Peyer's patch (tissue), 4 donors: ENCODE data around the gene CPXM1. TPM values are rescaled to one million over a fixed set of nuclear protein-coding genes. Genes with fewer than 3 reads are reported as not detected.
"Not testable (repeated sequence)": the region's sequence is repeated elsewhere in the genome, so short reads cannot be mapped to it uniquely, and the experiment has no call there.

ENCODE experiments used
- DNase-seq, 3 donors: peaks; one replicate each; pipeline ENCODE4 v3.0.0-alpha.2; 2017 to 2019
- H3K27ac ChIP-seq, 4 donors: fragments of 200-600 bp; sonication (generic); one replicate each; pipeline ENCODE4 v1.5.1; 2016 to 2019
- H3K27me3 ChIP-seq, 2 donors: fragments of 200-600 bp; sonication (generic); one replicate each; pipeline ENCODE4 v1.5.1; 2019
- H3K36me3 ChIP-seq, 3 donors: fragments of 200-600 bp; sonication (generic); one replicate each; pipeline ENCODE4 v1.5.1; 2016 to 2019
- H3K4me1 ChIP-seq, 4 donors: fragments of 200-600 bp; sonication (generic); one replicate each; pipeline ENCODE4 v1.5.1; 2016 to 2019
- H3K4me3 ChIP-seq, 4 donors: fragments of 200-600 bp; sonication (generic); 1 replicate in 3 of 4; 2 replicates in 1 of 4; pipeline ENCODE4 v1.5.1; 2016 to 2019; ENCODE audit warnings: mild to moderate bottlenecking in 1 of 4
- H3K9me3 ChIP-seq, 4 donors: fragments of 200-600 bp; sonication (generic); one replicate each; pipeline ENCODE4 v1.5.1; 2016 to 2019; ENCODE audit warnings: mild to moderate bottlenecking in 1 of 4
- CTCF ChIP-seq, 6 experiments: fragments of 450-650 bp in 4 of 6; fragments of 200-600 bp in 2 of 6; sonication (generic) in 1 of 6; IDR thresholded peaks; one replicate each; pipeline ENCODE4 v1.5.1; 2017 to 2019; ENCODE audit warnings: antibody characterized with exemption in 6 of 6, mild to moderate bottlenecking in 3 of 6, moderate library complexity in 1 of 6
- POLR2A ChIP-seq, 2 donors: fragments of 450-650 bp; IDR thresholded peaks; one replicate each; pipeline ENCODE4 v1.5.1; 2017; ENCODE audit warnings: antibody characterized with exemption in 2 of 2, mild to moderate bottlenecking in 2 of 2, moderate library complexity in 2 of 2
- total RNA-seq, 4 donors: library from RNA; depleted of rRNA; stranded (reverse); fragments of >200 nt; gene quantifications; one replicate each; pipeline ENCODE4 v1.1.0, GENCODE V29; 2016

CPXM1 gene
- total RNA-seq, 4 donors from 2014 or later = 1.1 to 2.5 (median 1.2) TPM; not detected in 1

- Histone ChIP-seq H3K36me3 (no peaks in the 10 kb centered on the region), H3K27ac (no peak within 1 kb of the TSS), H3K4me1 (no peaks in the 10 kb centered on the region), H3K27me3 (peaks cover 0 to 8% of the 10 kb centered on the region in 2 donors), H3K9me3 (no peaks in the 10 kb centered on the region), H3K4me3 (no peak within 1 kb of the TSS)
- DNase-seq = peak in 1 of 3 donors; percentile 40
- no peak for TF ChIP-seq CTCF (IDR thresholded peaks at IDR 0.05)
- no peak for TF ChIP-seq POLR2A (IDR thresholded peaks at IDR 0.05)
Measured at GRCh38 chr20:2816030-2816582, 15.7 kb upstream of the CPXM1 start, which contains the start of gene TMEM239. Gene TMEM239, plus strand, starts transcription at chr20:2816364. Its CDS starts 191 bp downstream, at chr20:2816555.

GRCh38 chr20:2815242-2815900 is 14.9 kb upstream of the CPXM1 start:
- H3K9me3 ChIP-seq = no peaks in the 10 kb centered on the region
- H3K4me1 ChIP-seq = no peaks in the 10 kb centered on the region
- peaks cover 0 to 1% of the 10 kb centered on the region in 2 donors for H3K27me3 ChIP-seq
- no peak for TF ChIP-seq POLR2A (IDR thresholded peaks at IDR 0.05)
- no peak overlapping the region for H3K27ac ChIP-seq
- no peak overlapping the region for H3K4me3 ChIP-seq
- H3K36me3 ChIP-seq = no peaks in the 10 kb centered on the region
- DNase-seq = peak in 1 of 3 donors; percentile 35

GRCh38 chr20:2814587-2815051 is 14.2 kb upstream of the CPXM1 start, which contains the start of gene C20orf141:
Gene C20orf141, plus strand, starts transcription at chr20:2814987. Its CDS starts 198 bp downstream, at chr20:2815185.
- peak in 1 of 3 donors; percentile 46 for DNase-seq
- no peaks in the 10 kb centered on the region for H3K27me3 ChIP-seq
- TF ChIP-seq POLR2A (IDR thresholded peaks at IDR 0.05) (no peak), CTCF (IDR thresholded peaks at IDR 0.05) (no peak)

GRCh38 chr20:2814076-2814475 is 13.6 kb upstream of the CPXM1 start:
- no peak for DNase-seq
- Histone ChIP-seq H3K27me3 (no peaks in the 10 kb centered on the region), H3K36me3 (no peaks in the 10 kb centered on the region)

More at GRCh38 chr20:2814587-2815051, 14.2 kb upstream of the CPXM1 start, which contains the start of gene C20orf141:
- Histone ChIP-seq H3K27ac (no peak within 1 kb of the TSS), H3K4me1 (no peaks in the 10 kb centered on the region), H3K4me3 (no peak within 1 kb of the TSS), H3K36me3 (no peaks in the 10 kb centered on the region), H3K9me3 (no peaks in the 10 kb centered on the region)

GRCh38 chr20:2812189-2812588 is 11.8 kb upstream of the CPXM1 start:
- H3K27ac ChIP-seq = no peak overlapping the region
- no peak for TF ChIP-seq CTCF (IDR thresholded peaks at IDR 0.05)
- TF ChIP-seq POLR2A (IDR thresholded peaks at IDR 0.05) = no peak
- H3K36me3 ChIP-seq = no peaks in the 10 kb centered on the region
- H3K4me3 ChIP-seq = no peak overlapping the region
- no peaks in the 10 kb centered on the region for H3K27me3 ChIP-seq
- no peak for DNase-seq
- no peaks in the 10 kb centered on the region for H3K4me1 ChIP-seq
- H3K9me3 ChIP-seq = no peaks in the 10 kb centered on the region

More at GRCh38 chr20:2814076-2814475, 13.6 kb upstream of the CPXM1 start:
- no peak overlapping the region for H3K27ac ChIP-seq
- H3K4me1 ChIP-seq = no peaks in the 10 kb centered on the region
- TF ChIP-seq POLR2A (IDR thresholded peaks at IDR 0.05) (no peak), CTCF (IDR thresholded peaks at IDR 0.05) (no peak)
- no peak overlapping the region for H3K4me3 ChIP-seq
- H3K9me3 ChIP-seq = no peaks in the 10 kb centered on the region

- no peaks in the 10 kb centered on the region for H3K36me3 ChIP-seq
- H3K4me3 ChIP-seq = no peak overlapping the region
- H3K4me1 ChIP-seq = no peaks in the 10 kb centered on the region
- no peak for TF ChIP-seq CTCF (IDR thresholded peaks at IDR 0.05)
- H3K27me3 ChIP-seq = peaks cover 0 to 9% of the 10 kb centered on the region in 2 donors
- DNase-seq = no peak
- H3K9me3 ChIP-seq = no peaks in the 10 kb centered on the region
- no peak overlapping the region for H3K27ac ChIP-seq
Measured at GRCh38 chr20:2809690-2810089, 9.3 kb upstream of the CPXM1 start.

- peaks cover 0 to 10% of the 10 kb centered on the region in 2 donors for H3K27me3 ChIP-seq
- not testable (repeated sequence) for DNase-seq
Measured at GRCh38 chr20:2807929-2808328, 7.5 kb upstream of the CPXM1 start.

More at GRCh38 chr20:2807929-2808328, 7.5 kb upstream of the CPXM1 start:
- H3K27ac ChIP-seq, H3K36me3 ChIP-seq, H3K9me3 ChIP-seq, H3K4me1 ChIP-seq, H3K4me3 ChIP-seq: not testable (repeated sequence)
